Activated CD8-positive, alpha-beta memory T cell treated with anti-CD3 and anti-CD28 coated beads, Interleukin-2, amount 50 U/mL, for 48 hours (primary cell): ENCODE results near the gene EIF4E.
"Not testable (repeated sequence)": the region's sequence is repeated elsewhere in the genome, so short reads cannot be mapped to it uniquely, and the experiment has no call there.

Experiments
- DNase-seq: peaks from one replicate; pipeline ENCODE4 v3.0.0-alpha.2; 2020

EIF4E gene

DNA sequence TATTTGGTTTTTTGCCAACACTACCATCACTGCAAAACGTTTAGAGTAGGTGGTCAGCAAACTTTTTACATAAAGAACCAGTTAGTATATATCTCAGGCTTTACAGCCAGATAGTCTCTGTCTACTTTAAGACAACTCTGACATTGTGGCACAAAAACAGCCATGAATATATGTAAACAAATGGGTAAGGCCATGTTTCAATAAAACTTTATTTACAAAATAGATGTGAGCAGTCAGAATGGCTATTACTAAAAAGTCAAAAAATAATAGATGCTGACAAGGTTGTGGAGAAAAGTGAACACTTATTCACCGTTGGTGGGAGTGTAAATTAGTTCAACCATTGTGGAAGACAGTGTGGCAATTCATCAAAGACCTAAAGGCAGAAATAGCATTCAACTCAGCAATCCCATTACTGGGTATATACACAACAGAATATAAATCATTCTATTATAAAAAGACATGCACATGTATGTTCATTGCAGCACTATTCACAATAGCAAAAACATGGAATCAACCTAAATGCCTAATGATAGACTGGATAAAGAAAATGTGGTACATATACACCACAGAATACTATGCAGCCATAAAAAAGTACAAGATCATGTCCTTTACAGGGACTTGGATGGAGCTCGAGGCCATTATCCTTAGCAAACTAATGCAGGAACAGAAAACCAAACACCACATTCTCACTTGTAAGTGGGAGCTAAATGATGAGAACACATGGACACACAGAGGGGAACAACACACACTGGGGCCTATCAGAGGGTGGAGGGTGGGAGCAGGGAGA lies 56.6 kb downstream of the EIF4E start:
- DNase-seq = not testable (repeated sequence)

DNA sequence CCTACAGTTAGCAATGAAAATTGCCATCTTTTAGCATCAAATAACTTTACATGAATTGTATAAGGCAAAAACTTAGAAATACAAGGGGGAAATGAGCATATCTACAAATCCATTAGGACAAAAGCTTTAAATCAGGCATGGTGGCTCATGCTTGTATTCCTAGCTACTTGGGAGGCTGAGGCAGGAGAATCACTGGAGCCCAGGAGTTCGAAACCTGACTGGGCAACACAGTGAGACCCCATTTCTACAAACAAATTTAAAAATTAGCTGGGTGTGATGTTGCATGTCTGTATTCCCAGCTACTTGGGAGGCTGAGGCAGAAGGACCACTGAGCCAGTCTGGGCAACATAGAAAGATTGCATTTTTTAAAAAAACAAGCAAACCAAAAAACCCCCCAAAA lies 61.3 kb downstream of the EIF4E start:
- no peak for DNase-seq

DNA sequence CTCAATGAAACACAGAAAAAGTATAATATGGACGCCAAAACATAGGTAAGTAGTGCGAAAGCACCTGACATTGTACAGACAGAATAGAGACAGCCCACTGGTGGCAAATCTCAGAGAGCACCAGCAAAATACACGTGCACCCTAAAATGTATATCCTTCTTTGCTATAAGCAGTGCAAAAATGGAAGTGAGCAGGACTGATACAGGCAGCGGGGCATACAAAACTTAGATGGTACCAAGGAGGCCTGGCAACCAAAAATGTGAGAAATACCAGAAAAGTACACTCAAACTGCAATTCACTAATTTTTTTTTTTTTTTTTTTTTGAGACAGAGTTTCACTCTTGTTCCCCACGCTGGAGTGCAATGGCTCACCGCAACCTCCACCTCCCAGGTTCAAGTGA lies 63.9 kb downstream of the EIF4E start:
- no peak for DNase-seq

DNA sequence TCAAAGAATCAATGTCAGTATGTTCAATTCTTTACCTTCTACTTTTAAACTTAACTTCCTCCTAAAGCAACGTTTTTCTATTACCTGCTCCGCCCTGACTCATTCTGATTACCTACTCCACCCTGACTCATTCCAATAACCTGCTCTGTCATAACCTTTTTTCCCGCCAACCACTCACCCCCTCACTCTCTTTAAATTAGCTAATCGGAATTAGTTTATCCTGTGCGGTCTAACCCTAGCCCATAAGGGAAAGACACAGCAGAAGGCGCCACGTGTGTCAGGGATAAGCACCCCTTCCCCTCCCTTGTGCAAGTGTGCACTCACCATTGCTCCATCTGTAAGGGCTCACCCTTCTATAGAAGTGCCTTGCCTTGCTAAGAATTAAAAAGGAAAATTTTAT lies 64.4 kb downstream of the EIF4E start:
- no peak for DNase-seq

DNA sequence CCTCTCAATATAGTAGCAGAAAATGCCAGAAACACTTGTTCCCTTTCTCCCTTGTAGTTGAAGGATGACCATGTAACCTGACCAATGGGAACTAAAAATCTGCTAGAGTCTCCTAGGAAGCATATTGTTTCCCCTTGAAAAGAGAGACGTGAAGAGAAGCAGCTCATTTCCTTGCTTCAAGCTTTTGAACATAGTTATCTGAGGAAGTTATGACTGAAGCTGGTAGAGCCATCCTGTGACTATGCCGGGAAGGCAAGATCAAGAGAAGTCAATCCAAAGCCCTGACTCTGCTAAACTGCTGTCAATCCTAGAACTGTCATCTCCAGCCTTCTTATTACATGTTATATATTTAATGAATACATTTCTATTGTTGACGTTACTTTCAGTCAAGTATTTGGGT lies 66.6 kb downstream of the EIF4E start:
- DNase-seq = no peak

DNA sequence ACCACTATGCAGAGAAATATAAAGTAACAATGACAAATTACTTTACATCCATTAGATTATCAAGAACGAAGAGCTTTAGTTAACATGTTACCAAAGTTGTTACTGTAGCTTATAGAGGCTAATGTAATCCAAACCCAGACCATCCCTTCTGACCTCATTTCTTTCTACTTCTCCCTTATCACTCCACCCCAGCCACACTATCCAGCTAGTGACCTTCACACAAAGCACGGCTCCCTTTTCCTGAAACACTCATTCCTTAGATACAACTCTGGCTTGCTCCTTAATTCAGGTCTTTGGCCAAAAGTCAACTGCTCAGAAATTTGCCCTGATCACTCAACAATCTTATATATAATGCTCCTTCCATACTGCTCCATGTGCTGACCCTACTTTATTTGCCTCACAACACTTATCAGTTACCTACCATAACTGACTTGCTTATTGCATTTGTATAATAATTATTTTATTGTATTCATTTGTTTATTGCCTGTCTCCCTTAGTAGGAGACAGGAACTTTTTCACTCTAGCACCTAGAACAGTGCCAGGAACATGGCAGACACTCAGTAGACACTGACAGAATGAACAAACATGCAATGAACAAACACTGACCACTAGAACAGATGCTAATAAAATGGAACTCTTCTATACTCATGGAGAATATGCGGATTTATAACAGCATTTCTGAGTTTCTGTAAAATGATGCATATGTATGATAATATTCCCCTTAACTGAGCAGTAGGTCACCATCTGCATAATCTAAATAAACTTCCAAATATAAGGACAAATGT lies 67.6 kb downstream of the EIF4E start:
- DNase-seq = no peak

DNA sequence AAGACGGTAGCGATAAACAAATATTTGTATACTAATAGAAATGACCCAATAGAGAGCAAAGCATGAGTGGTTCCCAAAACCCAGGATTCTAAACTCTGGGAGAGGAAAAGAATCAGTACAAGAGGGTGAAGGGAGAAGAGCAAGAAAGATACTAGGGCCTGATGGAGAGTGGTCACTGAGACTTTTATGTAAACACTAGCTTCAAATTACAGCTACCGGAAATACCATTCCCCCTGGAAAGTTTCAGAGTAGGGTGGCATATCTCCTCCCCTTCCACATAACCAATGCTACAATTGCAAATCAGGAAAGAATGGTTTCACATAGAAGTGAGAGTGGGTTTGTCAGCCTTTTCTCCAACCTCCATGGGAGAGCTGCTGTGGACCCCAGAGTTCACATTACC lies 77.1 kb downstream of the EIF4E start:
- DNase-seq = no peak

DNA sequence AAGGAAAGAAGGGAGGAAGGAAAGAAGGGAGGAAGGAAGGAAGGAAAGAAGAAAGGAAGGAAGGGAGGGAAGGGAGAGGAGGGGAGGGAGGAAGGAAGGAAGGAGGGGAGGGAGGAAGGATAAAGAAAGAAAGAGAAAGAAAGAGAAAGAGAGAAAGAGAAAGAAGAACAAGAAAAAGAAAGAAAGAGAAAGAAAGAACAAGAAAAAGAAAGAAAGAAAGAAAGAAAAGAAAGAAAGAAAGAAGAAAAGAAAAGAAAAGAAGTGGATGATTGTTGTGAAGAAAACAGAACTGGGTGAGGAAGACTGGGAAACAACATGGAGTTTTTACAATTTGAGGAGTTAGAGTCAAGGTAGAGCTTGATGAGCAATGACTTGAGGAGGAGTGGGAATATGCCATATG lies 78.0 kb downstream of the EIF4E start:
- no peak for DNase-seq

DNA sequence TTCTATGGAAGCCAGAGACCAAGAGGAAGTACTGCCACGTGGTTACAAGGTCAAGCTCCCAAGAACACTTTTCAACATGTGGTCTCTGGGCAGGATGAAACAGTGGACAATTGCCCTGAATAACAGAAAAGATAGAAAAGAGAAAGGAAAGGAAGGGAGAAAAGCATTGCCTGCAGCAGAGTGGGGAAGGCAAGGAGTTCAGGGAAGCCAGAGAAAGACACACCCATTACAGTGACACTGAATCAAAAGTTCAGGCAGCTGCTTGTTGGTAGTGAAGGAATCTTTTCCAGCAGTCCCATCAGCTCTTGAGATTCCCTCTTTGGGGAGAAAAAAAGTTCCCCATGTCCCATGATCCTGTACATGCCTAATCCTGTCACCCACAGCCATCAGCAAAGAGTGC lies 80.5 kb downstream of the EIF4E start:
- DNase-seq = no peak

DNA sequence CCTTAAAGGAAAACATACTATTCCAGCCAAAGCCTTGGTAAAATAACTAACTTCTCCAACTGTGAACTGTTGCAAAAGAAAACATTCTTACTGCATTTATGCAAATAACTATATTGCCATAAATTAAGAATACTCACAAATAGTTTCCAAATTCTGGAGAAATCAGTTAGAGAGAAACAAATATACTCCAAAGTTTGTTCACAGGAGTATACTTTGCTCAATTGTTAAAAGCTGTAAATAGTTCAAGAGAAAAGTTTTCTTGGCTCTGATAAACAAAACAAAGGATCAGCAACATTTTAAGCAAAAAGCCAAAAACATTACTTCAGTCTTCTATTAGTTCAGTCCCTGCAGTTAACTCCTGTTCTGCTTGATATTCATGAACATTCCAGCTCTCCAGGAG lies 83.0 kb downstream of the EIF4E start:
- DNase-seq = no peak

DNA sequence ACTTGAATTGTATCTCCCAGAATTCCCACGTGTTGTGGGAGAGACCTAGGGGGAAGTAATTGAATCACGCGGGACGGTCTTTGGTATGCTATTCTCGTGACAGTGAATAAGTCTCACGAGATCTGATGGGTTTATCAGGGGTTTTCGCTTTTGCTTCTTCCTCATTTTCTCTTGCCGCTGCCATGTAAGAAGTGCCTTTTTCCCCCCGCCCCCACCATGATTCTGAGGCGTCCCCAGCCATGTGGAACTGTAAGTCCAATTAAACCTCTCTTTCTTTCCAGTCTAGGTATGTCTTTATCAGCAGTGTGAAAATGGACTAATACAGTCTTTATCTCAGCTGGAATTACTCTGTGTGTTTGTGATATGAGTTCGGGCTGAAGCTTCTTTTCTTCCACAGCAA lies 86.0 kb downstream of the EIF4E start:
- DNase-seq = not testable (repeated sequence)

DNA sequence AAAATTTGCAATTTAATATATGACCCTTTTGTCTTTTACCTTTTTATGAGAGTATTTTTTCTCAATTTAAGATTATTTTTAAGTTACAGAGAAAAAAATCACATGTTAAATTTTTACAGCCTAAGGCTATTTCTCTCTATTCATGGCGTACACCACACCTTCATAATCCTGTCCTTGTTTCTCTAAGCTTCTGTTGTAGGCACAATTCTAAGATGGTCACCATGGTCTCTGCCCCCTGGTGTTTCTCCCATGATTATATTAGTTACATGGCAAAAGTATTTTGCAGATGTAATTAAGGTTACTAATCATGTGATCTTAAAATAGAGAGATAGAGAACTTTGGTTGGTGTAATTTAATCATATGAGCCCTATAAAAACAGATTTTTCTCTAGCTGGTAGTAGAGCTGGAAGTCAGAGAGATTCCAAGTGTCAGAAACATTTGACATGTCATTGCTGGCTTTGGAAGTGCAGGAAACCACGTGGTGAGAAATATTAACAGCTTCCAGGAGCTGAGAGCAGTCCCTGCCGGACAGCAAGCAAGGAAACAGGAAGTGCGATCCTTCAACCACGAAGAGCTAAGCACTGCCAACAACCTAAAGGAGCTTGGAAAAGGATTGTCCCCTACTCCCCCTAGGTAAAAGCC lies 89.8 kb downstream of the EIF4E start:
- no peak for DNase-seq

DNA sequence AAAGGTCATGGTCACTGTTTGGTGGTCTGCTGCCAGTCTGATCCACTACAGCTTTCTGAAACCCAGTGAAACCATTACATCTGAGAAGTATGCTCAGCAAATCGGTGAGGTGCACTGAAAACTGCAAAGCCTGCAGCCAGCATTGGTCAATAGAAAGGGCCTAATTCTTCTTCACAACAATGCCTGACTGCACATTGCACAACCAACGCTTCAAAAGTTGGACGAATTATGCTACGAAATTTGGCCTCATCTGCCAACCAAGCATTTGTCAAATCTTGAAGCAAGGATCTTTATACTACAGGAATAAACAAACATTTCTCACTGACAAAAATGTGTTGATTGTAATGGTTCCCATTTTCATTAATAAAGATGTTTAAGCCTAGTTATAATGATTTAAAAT lies 90.4 kb downstream of the EIF4E start:
- DNase-seq = no peak

DNA sequence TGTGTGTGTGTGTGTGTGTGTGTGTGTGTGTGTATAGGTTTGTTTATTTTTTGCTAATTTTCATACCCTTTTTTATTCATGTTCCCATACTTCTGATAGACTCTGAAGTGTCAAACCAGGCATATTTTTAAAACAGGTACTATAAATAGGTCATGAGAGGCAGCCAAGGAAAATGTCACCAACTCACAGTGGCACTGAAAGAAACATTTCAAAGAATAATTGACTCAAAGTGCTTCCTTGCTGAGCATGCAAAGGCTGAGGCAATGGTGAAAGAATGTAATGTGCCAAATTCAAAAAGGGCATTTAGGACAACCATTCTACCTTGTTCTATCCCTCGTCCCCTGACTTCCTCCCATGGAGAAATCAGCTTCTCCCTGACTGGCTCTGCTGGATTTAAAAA lies 95.5 kb downstream of the EIF4E start:
- no peak for DNase-seq

DNA sequence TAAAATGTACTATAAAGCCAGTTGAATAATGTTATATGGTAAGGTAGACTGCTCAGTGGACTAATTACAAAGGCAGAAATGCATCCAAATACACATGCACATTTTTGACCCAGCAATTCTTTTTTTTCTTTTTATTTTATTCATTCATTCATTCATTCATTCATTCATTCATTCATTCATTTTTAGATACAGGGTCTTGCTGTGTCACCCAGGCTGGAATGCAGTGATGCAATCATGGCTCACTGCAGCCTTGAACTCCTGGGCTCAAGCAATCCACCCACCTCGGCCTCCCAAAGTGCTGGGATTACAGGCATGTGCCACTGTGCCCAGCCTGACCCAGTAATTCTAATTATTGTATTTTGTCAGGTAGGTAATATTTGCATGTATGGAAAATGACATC lies 97.9 kb downstream of the EIF4E start:
- not testable (repeated sequence) for DNase-seq
